ENCODE data around the gene DHX38.

GRCh38 chr16:72061564-72061963 is 32.1 kb upstream of the DHX38 start:
- TF ChIP-seq GATA2 (IDR thresholded peaks at IDR 0.05; ENCODE audit: low read depth, low read length) (no peak), GATA3 (IDR thresholded peaks at IDR 0.05; ENCODE audit: low read depth, low read length) (no peak)

Data from SH-SY5Y (cell line).